ENCODE data around the gene PPM1F.
A peak's percentile ranks its signal among the peaks of the same experiment; 100 is the strongest.

PPM1F gene

DNA sequence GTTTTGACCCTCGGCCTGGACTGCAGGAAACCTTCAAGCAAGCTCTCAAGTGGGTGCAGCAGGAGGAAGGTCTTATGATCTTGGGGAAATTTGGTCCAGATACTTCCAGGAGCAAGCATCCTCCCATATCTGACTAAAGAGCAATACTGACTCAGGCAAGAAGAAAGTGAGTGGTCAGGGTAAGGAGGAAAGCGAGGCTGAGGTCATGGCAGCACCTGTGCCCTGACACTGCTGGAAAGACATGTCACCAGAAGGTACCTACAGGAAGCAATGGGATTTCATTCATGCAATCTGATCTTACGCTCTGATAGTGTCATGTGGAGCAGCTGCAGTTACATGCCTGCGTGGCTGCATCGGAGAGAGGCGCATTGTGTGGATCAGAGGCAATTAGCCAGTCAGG is 36.4 kb upstream of the PPM1F start:
- no peak overlapping the region for H3K9ac ChIP-seq (ENCODE audit: low read length)

DNA sequence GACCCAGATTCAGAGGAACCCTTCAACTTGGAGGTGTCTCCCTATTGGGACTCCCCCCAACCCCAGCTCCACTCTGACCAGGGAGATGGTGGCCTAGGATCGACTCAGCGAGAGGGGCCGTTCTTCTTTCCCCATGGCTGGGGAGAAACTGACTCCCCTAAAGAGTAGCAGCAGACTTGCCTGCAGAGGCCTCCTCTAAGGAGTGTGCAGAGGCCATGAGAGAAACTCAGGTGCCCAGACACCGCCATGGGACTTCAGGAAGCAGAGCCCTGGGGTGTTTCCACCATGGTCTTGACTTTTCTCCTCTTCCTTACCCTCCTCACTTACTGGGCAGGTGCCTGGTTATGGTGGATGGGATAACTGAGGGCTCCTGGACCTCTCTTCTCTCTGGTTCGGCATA is 32.6 kb upstream of the PPM1F start:
- no peak overlapping the region for H2BK120ac ChIP-seq (ENCODE audit: low read depth, low read length)
- no peak overlapping the region for H3K27ac ChIP-seq (ENCODE audit: low read depth, low read length)
- WGBS (ENCODE audit: extremely low coverage, insufficient coverage, low lambda C conversion rate) = no CpG with 5 or more reads among the region's 5 CpGs

More for the DNA sequence above, 36.4 kb upstream of the PPM1F start:
- H3K27me3 ChIP-seq (ENCODE audit: insufficient read depth, low read length, poor library complexity) = no peaks in the 10 kb centered on the region
- no peak overlapping the region for H3K27ac ChIP-seq (ENCODE audit: low read depth, low read length)
- no peak overlapping the region for H4K8ac ChIP-seq (ENCODE audit: low read depth, low read length)
- no peak overlapping the region for H2AK5ac ChIP-seq (ENCODE audit: low read length)
- no peaks in the 10 kb centered on the region for H3K36me3 ChIP-seq (ENCODE audit: control insufficient read depth, insufficient read depth, low read length)
- H3K79me1 ChIP-seq (ENCODE audit: low read length) = no peaks in the 10 kb centered on the region
- H2BK5ac ChIP-seq (ENCODE audit: low read length) = no peak overlapping the region
- H3K4ac ChIP-seq (ENCODE audit: low read depth, low read length) = no peak overlapping the region
- no peak overlapping the region for H3K23ac ChIP-seq (ENCODE audit: low read length)
- no CpG with 5 or more reads among the region's 6 CpGs for WGBS (ENCODE audit: extremely low coverage, insufficient coverage, low lambda C conversion rate)
- no peak overlapping the region for H2BK15ac ChIP-seq (replicated peaks; ENCODE audit: low read depth)
- no peak for DNase-seq
- no peak overlapping the region for H3K4me3 ChIP-seq (ENCODE audit: low read length)
- no peak overlapping the region for H3K18ac ChIP-seq (ENCODE audit: low read length)
- H3K4me2 ChIP-seq (ENCODE audit: low read length) = no peak overlapping the region
- H3K4me1 ChIP-seq (ENCODE audit: control insufficient read depth, low read depth, low read length) = no peaks in the 10 kb centered on the region
- H4K5ac ChIP-seq (ENCODE audit: low read length) = no peak overlapping the region
- H3K79me2 ChIP-seq (ENCODE audit: control insufficient read depth, insufficient read depth, low read length) = no peaks in the 10 kb centered on the region
- no peak overlapping the region for H3K56ac ChIP-seq (ENCODE audit: low read length)
- no peak overlapping the region for H2BK120ac ChIP-seq (ENCODE audit: low read depth, low read length)

DNA sequence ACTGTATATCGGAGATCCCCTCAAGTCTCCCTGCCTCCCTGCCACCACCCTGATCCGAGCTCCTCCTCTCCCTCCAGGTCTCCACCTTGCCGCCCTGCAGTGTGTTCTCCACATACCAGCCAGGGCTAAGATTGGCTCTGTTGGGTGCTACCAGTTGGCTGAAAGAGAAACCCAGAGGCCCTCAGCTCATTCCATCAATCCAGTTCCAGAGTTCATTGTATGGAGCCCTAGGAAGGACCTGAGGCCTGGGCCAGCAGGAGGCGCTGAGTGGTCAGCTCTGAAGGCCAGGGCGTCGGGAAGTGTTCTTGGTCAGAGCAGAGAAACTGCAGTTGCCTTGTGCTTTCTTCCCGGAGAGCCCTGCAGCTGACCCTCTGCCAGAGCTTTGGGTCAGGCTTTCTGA is 32.1 kb upstream of the PPM1F start:
- Histone ChIP-seq H3K18ac (ENCODE audit: low read length) (no peak overlapping the region), H3K36me3 (ENCODE audit: control insufficient read depth, insufficient read depth, low read length) (no peaks in the 10 kb centered on the region), H3K23ac (ENCODE audit: low read length) (no peak overlapping the region), H3K27me3 (ENCODE audit: insufficient read depth, low read length, poor library complexity) (no peaks in the 10 kb centered on the region), H4K8ac (ENCODE audit: low read depth, low read length) (no peak overlapping the region), H2BK15ac (replicated peaks; ENCODE audit: low read depth) (no peak overlapping the region), H2BK120ac (ENCODE audit: low read depth, low read length) (no peak overlapping the region), H3K27ac (ENCODE audit: low read depth, low read length) (no peak overlapping the region), H3K79me2 (ENCODE audit: control insufficient read depth, insufficient read depth, low read length) (peaks cover 7% of the 10 kb centered on the region), H3K79me1 (ENCODE audit: low read length) (peaks cover 4% of the 10 kb centered on the region), H4K5ac (ENCODE audit: low read length) (no peak overlapping the region), H2AK5ac (ENCODE audit: low read length) (no peak overlapping the region), H3K4me2 (ENCODE audit: low read length) (no peak overlapping the region), H3K4me1 (ENCODE audit: control insufficient read depth, low read depth, low read length) (no peaks in the 10 kb centered on the region), H3K4ac (ENCODE audit: low read depth, low read length) (no peak overlapping the region), H3K56ac (ENCODE audit: low read length) (no peak overlapping the region), H2BK5ac (ENCODE audit: low read length) (no peak overlapping the region), H3K9ac (ENCODE audit: low read length) (no peak overlapping the region), H3K4me3 (ENCODE audit: low read length) (no peak overlapping the region)
- no CpG with 5 or more reads among the region's 7 CpGs for WGBS (ENCODE audit: extremely low coverage, insufficient coverage, low lambda C conversion rate)
- DNase-seq = peak; percentile 81

More for the DNA sequence above, 32.6 kb upstream of the PPM1F start:
- Histone ChIP-seq H2AK5ac (ENCODE audit: low read length) (no peak overlapping the region), H3K4me3 (ENCODE audit: low read length) (no peak overlapping the region), H2BK5ac (ENCODE audit: low read length) (no peak overlapping the region), H3K4ac (ENCODE audit: low read depth, low read length) (no peak overlapping the region), H3K4me1 (ENCODE audit: control insufficient read depth, low read depth, low read length) (no peaks in the 10 kb centered on the region), H2BK15ac (replicated peaks; ENCODE audit: low read depth) (no peak overlapping the region), H4K5ac (ENCODE audit: low read length) (no peak overlapping the region), H3K27me3 (ENCODE audit: insufficient read depth, low read length, poor library complexity) (no peaks in the 10 kb centered on the region), H3K23ac (ENCODE audit: low read length) (no peak overlapping the region), H3K9ac (ENCODE audit: low read length) (no peak overlapping the region), H3K56ac (ENCODE audit: low read length) (no peak overlapping the region), H3K79me1 (ENCODE audit: low read length) (peaks cover 4% of the 10 kb centered on the region), H3K18ac (ENCODE audit: low read length) (no peak overlapping the region), H3K36me3 (ENCODE audit: control insufficient read depth, insufficient read depth, low read length) (no peaks in the 10 kb centered on the region), H4K8ac (ENCODE audit: low read depth, low read length) (no peak overlapping the region), H3K79me2 (ENCODE audit: control insufficient read depth, insufficient read depth, low read length) (peaks cover 7% of the 10 kb centered on the region), H3K4me2 (ENCODE audit: low read length) (no peak overlapping the region)
- no peak for DNase-seq

DNA sequence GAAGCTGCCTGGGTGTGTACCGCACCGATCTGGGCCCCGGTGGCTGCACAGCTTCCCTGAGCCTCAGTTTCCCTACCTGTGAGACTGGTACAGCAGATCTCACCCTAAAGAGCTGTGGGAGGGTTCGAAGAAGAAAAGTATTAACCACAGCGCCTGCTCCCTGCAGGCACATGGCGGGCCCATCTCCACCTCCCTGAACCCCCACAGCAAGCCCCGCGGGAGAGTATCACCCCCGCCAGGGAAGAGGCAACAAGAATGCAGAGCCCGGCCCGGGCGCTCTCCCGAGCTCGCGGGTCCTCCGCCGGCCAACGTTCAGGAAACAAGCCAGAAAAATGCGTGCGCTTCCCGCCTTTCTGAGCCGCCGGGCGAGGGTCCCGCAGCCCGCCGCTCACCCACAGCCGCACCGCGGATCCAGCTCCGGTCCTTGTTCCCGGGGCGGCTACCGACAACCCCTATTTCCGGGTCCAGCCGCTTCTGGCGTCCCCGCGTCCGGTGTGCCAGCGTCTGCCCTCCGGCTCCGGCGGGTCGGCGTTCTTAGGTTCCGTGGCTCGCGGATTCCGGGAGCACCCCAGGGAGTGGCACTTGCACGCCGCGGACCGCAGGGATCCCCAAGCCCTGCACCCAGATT is 29.8 kb upstream of the PPM1F start, which contains the start of gene TOP3B:
Gene TOP3B, minus strand, starts transcription at position 450 of the 628 bp plus-strand sequence. CDS start 7,078 bp downstream, outside the sequence.
- no peak within 1 kb of the TSS for H2AK5ac ChIP-seq (ENCODE audit: low read length)
- H3K27ac ChIP-seq (ENCODE audit: low read depth, low read length) = no peak within 1 kb of the TSS
- H3K27me3 ChIP-seq (ENCODE audit: insufficient read depth, low read length, poor library complexity) = no peaks in the 10 kb centered on the region
- WGBS (ENCODE audit: extremely low coverage, insufficient coverage, low lambda C conversion rate) = no CpG with 5 or more reads among the region's 54 CpGs
- no peak within 1 kb of the TSS for H2BK5ac ChIP-seq (ENCODE audit: low read length)
- no peak within 1 kb of the TSS for H4K8ac ChIP-seq (ENCODE audit: low read depth, low read length)
- H3K4me1 ChIP-seq (ENCODE audit: control insufficient read depth, low read depth, low read length) = no peaks in the 10 kb centered on the region
- peaks cover 5% of the 10 kb centered on the region for H3K79me1 ChIP-seq (ENCODE audit: low read length)
- peak within 1 kb of the TSS; percentile 96 for H3K4me2 ChIP-seq (ENCODE audit: low read length)
- peak within 1 kb of the TSS; percentile 96 for H3K56ac ChIP-seq (ENCODE audit: low read length)
- peak within 1 kb of the TSS; percentile 66 for H3K23ac ChIP-seq (ENCODE audit: low read length)
- H3K4me3 ChIP-seq (ENCODE audit: low read length) = peak within 1 kb of the TSS; percentile 86
- H3K79me2 ChIP-seq (ENCODE audit: control insufficient read depth, insufficient read depth, low read length) = peaks cover 7% of the 10 kb centered on the region
- H3K18ac ChIP-seq (ENCODE audit: low read length) = peak within 1 kb of the TSS; percentile 85
- peak; percentile 71 for DNase-seq
- H4K5ac ChIP-seq (ENCODE audit: low read length) = no peak within 1 kb of the TSS
- H2BK120ac ChIP-seq (ENCODE audit: low read depth, low read length) = no peak within 1 kb of the TSS
- no peak within 1 kb of the TSS for H2BK15ac ChIP-seq (replicated peaks; ENCODE audit: low read depth)
- H3K4ac ChIP-seq (ENCODE audit: low read depth, low read length) = peak within 1 kb of the TSS; percentile 94
- peak within 1 kb of the TSS; percentile 89 for H3K9ac ChIP-seq (ENCODE audit: low read length)
- H3K36me3 ChIP-seq (ENCODE audit: control insufficient read depth, insufficient read depth, low read length) = no peaks in the 10 kb centered on the region

DNA sequence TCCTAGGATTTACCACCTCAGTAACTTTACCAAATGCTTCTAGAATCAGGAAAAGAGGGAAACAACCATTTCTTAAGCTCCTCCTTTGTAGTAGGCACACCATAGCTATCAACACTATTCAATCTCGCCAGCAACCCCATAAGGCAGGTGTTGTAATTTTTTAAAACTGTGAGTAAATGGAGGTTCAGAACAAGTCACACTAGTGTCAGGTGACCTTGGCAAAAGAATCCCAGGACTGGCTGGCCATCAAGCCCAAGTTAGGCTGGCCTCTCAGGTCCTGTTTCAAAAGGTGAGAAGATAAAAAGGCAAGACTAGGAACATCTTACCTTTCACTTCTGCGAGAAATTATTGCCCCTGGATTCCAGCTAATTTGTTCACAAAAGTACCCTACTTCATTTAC is 29.2 kb upstream of the PPM1F start:
- no peak overlapping the region for H2BK15ac ChIP-seq (replicated peaks; ENCODE audit: low read depth)
- peak overlapping the region; percentile 96 for H3K56ac ChIP-seq (ENCODE audit: low read length)
- no peak overlapping the region for H3K23ac ChIP-seq (ENCODE audit: low read length)
- DNase-seq = no peak
- H3K4me3 ChIP-seq (ENCODE audit: low read length) = peak overlapping the region; percentile 86
- no peaks in the 10 kb centered on the region for H3K27me3 ChIP-seq (ENCODE audit: insufficient read depth, low read length, poor library complexity)
- no peak overlapping the region for H2BK120ac ChIP-seq (ENCODE audit: low read depth, low read length)
- H4K8ac ChIP-seq (ENCODE audit: low read depth, low read length) = no peak overlapping the region
- no CpG with 5 or more reads among the region's 2 CpGs for WGBS (ENCODE audit: extremely low coverage, insufficient coverage, low lambda C conversion rate)
- no peak overlapping the region for H2BK5ac ChIP-seq (ENCODE audit: low read length)
- no peak overlapping the region for H2AK5ac ChIP-seq (ENCODE audit: low read length)
- peak overlapping the region; percentile 96 for H3K4me2 ChIP-seq (ENCODE audit: low read length)
- H3K79me1 ChIP-seq (ENCODE audit: low read length) = peaks cover 5% of the 10 kb centered on the region
- peaks cover 7% of the 10 kb centered on the region for H3K79me2 ChIP-seq (ENCODE audit: control insufficient read depth, insufficient read depth, low read length)
- peak overlapping the region; percentile 89 for H3K9ac ChIP-seq (ENCODE audit: low read length)
- no peaks in the 10 kb centered on the region for H3K4me1 ChIP-seq (ENCODE audit: control insufficient read depth, low read depth, low read length)
- H4K5ac ChIP-seq (ENCODE audit: low read length) = no peak overlapping the region
- H3K18ac ChIP-seq (ENCODE audit: low read length) = peak overlapping the region; percentile 85
- no peak overlapping the region for H3K4ac ChIP-seq (ENCODE audit: low read depth, low read length)
- H3K36me3 ChIP-seq (ENCODE audit: control insufficient read depth, insufficient read depth, low read length) = no peaks in the 10 kb centered on the region
- H3K27ac ChIP-seq (ENCODE audit: low read depth, low read length) = no peak overlapping the region

DNA sequence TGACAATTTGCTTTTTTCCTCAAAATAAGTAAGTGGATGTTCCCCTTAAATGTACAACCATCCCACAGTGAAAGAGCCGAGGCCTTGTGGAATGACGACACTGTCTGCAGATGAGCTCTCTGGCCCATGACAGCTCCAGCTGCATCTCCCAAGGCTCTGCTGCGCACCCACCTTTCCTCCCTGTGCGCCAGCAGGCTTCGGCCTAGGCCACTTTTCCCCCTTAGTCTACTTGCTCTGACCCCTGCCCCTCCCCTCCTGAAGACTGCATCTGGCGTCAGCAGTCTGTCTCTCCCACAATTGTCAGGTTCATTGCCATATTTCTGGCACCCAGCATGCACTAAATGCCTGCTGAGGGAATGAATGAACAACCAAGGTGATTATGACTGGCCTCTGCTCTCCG is 27.9 kb upstream of the PPM1F start:
- H4K5ac ChIP-seq (ENCODE audit: low read length) = no peak overlapping the region
- no peak overlapping the region for H3K18ac ChIP-seq (ENCODE audit: low read length)
- H3K9ac ChIP-seq (ENCODE audit: low read length) = no peak overlapping the region
- no peak overlapping the region for H3K4ac ChIP-seq (ENCODE audit: low read depth, low read length)
- H3K4me2 ChIP-seq (ENCODE audit: low read length) = no peak overlapping the region
- H3K4me1 ChIP-seq (ENCODE audit: control insufficient read depth, low read depth, low read length) = no peaks in the 10 kb centered on the region
- WGBS (ENCODE audit: extremely low coverage, insufficient coverage, low lambda C conversion rate) = no CpG with 5 or more reads among the region's 7 CpGs
- no peak overlapping the region for H2BK5ac ChIP-seq (ENCODE audit: low read length)
- H4K8ac ChIP-seq (ENCODE audit: low read depth, low read length) = no peak overlapping the region
- no peak overlapping the region for H3K23ac ChIP-seq (ENCODE audit: low read length)
- no peak overlapping the region for H2BK120ac ChIP-seq (ENCODE audit: low read depth, low read length)
- no peak overlapping the region for H3K4me3 ChIP-seq (ENCODE audit: low read length)
- no peaks in the 10 kb centered on the region for H3K36me3 ChIP-seq (ENCODE audit: control insufficient read depth, insufficient read depth, low read length)
- no peak overlapping the region for H2AK5ac ChIP-seq (ENCODE audit: low read length)
- H3K27ac ChIP-seq (ENCODE audit: low read depth, low read length) = no peak overlapping the region
- DNase-seq = no peak
- peaks cover 8% of the 10 kb centered on the region for H3K79me1 ChIP-seq (ENCODE audit: low read length)
- H3K27me3 ChIP-seq (ENCODE audit: insufficient read depth, low read length, poor library complexity) = no peaks in the 10 kb centered on the region
- peaks cover 7% of the 10 kb centered on the region for H3K79me2 ChIP-seq (ENCODE audit: control insufficient read depth, insufficient read depth, low read length)
- no peak overlapping the region for H3K56ac ChIP-seq (ENCODE audit: low read length)
- H2BK15ac ChIP-seq (replicated peaks; ENCODE audit: low read depth) = no peak overlapping the region

All from mesendoderm (in vitro differentiated cells).